ENCODE measurements around the gene EIF3J. TPM values are rescaled to one million over a fixed set of nuclear protein-coding genes. Genes with fewer than 3 reads are reported as not detected.

EIF3J gene
- total RNA-seq, 1 experiment from 2014 or later = 129 TPM

- H3K27ac Mint-ChIP-seq = 0 out of 7 replicates have a peak overlapping the region, but pooled peaks of 1 of the 3 experiments have one; percentile 49
These were observed 33.4 kb downstream of the EIF3J start for GRCh38 chr15:44570361-44570760.

More at GRCh38 chr15:44570361-44570760, 33.4 kb downstream of the EIF3J start:
- Histone ChIP-seq H2BK15ac (ENCODE audit: low read depth, low read length) (no peak overlapping the region), H4K5ac (ENCODE audit: insufficient read length, low read depth, low read length) (no peak overlapping the region), H2BK120ac (ENCODE audit: low read depth, low read length, poor library complexity, severe bottlenecking) (no peak overlapping the region), H3K27me3 (ENCODE audit: insufficient read depth, low read length) (no peaks in the 10 kb centered on the region), H4K91ac (ENCODE audit: insufficient read length, low read depth, low read length) (no peak overlapping the region), H3K18ac (ENCODE audit: insufficient read length, low read depth, low read length) (no peak overlapping the region), H3K79me2 (ENCODE audit: insufficient read depth, low read length) (no peaks in the 10 kb centered on the region), H3K23me2 (ENCODE audit: insufficient read length, low read depth, low read length, poor library complexity, severe bottlenecking) (no peaks in the 10 kb centered on the region), H3K4me2 (ENCODE audit: insufficient read depth, insufficient read length, low read length) (no peak overlapping the region), H3T11ph (ENCODE audit: low read length) (no peak overlapping the region), H2AFZ (ENCODE audit: low read length) (no peak overlapping the region), H3K9ac (ENCODE audit: extremely low read depth, insufficient read length, low read length) (no peak overlapping the region), H4K8ac (replicated peaks; ENCODE audit: insufficient read length, low read depth, low read length) (no peak overlapping the region), H3K27ac (ENCODE audit: insufficient read length, low read depth, low read length) (no peak overlapping the region), H3K79me1 (ENCODE audit: insufficient read depth, low read depth, low read length, poor library complexity, severe bottlenecking) (no peaks in the 10 kb centered on the region), H3K4ac (ENCODE audit: low read depth, low read length) (no peak overlapping the region), H3K14ac (ENCODE audit: insufficient read depth, low read length) (no peak overlapping the region), H3K9me3 (ENCODE audit: control insufficient read depth, low read depth, low read length) (peaks cover 9% of the 10 kb centered on the region), H4K20me1 (ENCODE audit: control insufficient read depth, insufficient read depth, insufficient read length) (no peaks in the 10 kb centered on the region), H3K56ac (ENCODE audit: insufficient read length, low read depth, low read length) (no peak overlapping the region), H2BK5ac (ENCODE audit: insufficient read length, low read length) (no peak overlapping the region), H2BK12ac (ENCODE audit: insufficient read length, low read depth, low read length) (no peak overlapping the region), H2BK20ac (ENCODE audit: low read depth, low read length, poor library complexity, severe bottlenecking) (no peak overlapping the region), H3K23ac (ENCODE audit: insufficient read length, low read depth, low read length) (no peak overlapping the region), H2AK5ac (ENCODE audit: insufficient read length, low read length) (no peak overlapping the region), H3K4me1 (ENCODE audit: insufficient read depth, low read length) (no peaks in the 10 kb centered on the region)
- DNase-seq = no peak
- no peaks in the 10 kb centered on the region for H3K27me3 Mint-ChIP-seq (ENCODE audit: low read depth)
- TF ChIP-seq, protein P1, sequence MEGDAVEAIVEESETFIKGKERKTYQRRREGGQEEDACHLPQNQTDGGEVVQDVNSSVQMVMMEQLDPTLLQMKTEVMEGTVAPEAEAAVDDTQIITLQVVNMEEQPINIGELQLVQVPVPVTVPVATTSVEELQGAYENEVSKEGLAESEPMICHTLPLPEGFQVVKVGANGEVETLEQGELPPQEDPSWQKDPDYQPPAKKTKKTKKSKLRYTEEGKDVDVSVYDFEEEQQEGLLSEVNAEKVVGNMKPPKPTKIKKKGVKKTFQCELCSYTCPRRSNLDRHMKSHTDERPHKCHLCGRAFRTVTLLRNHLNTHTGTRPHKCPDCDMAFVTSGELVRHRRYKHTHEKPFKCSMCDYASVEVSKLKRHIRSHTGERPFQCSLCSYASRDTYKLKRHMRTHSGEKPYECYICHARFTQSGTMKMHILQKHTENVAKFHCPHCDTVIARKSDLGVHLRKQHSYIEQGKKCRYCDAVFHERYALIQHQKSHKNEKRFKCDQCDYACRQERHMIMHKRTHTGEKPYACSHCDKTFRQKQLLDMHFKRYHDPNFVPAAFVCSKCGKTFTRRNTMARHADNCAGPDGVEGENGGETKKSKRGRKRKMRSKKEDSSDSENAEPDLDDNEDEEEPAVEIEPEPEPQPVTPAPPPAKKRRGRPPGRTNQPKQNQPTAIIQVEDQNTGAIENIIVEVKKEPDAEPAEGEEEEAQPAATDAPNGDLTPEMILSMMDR (conservative IDR thresholded peaks at IDR 0.05) = no peak
- peaks cover 37 to 61% (median 57%) of the 10 kb centered on the region in 3 experiments for H3K36me3 Mint-ChIP-seq (ENCODE audit: insufficient read depth in 1 of 3, low read depth in 3 of 3)
- H3K4me3 Mint-ChIP-seq = no peak overlapping the region
- H3K9me3 Mint-ChIP-seq = peaks cover under 1 to 5% of the 10 kb centered on the region in 2 experiments; a peak in 4 of 5 replicates
- no CpG with 5 or more reads among the region's 4 CpGs for WGBS (ENCODE audit: extremely low coverage, insufficient read length, low lambda C conversion rate)
- H3K4me1 Mint-ChIP-seq = no peaks in the 10 kb centered on the region
